ENCODE data around the gene GPR146.

GRCh38 chr7:1073142-1073977 is 29.0 kb downstream of the GPR146 start:
- no peak for TF ChIP-seq PREB (CRISPR knock-in tag; IDR thresholded peaks at IDR 0.05; ENCODE audit: borderline replicate concordance)
- TF ChIP-seq CTCF (IDR thresholded peaks at IDR 0.05), result no peak
- TF ChIP-seq USF1 (CRISPR knock-in tag; IDR thresholded peaks at IDR 0.05), result no peak
- TF ChIP-seq USF2 (CRISPR knock-in tag; IDR thresholded peaks at IDR 0.05), result no peak
- TF ChIP-seq FOXK1 (CRISPR knock-in tag; IDR thresholded peaks at IDR 0.05), result no peak
- no peak for TF ChIP-seq ESRRA (CRISPR knock-in tag; IDR thresholded peaks at IDR 0.05; ENCODE audit: borderline replicate concordance)
- no peak for TF ChIP-seq NR1H2 (CRISPR knock-in tag; IDR thresholded peaks at IDR 0.05)
- TF ChIP-seq SP1 (CRISPR knock-in tag; conservative IDR thresholded peaks at IDR 0.05), result no peak
- TF ChIP-seq RELA (CRISPR knock-in tag; IDR thresholded peaks at IDR 0.05; ENCODE audit: borderline replicate concordance), result no peak
- TF ChIP-seq TP53 (CRISPR knock-in tag; IDR thresholded peaks at IDR 0.05), result no peak
- no peak for TF ChIP-seq JUN (CRISPR knock-in tag; IDR thresholded peaks at IDR 0.05)
- TF ChIP-seq STAT6 (CRISPR knock-in tag; conservative IDR thresholded peaks at IDR 0.05; ENCODE audit: low read depth), result no peak
